ENCODE data around the gene CSF1R. TPM values are rescaled to one million over a fixed set of nuclear protein-coding genes. Genes with fewer than 3 reads are reported as not detected.

The CSF1R gene
- polyA plus RNA-seq, 1 donor from 2014 or later = not detected

- TF ChIP-seq TAF1 (IDR thresholded peaks at IDR 0.05; ENCODE audit: low read depth) = no peak
- no peak for TF ChIP-seq MXI1 (conservative IDR thresholded peaks at IDR 0.05; ENCODE audit: poor library complexity, severe bottlenecking)
Measured at GRCh38 chr5:150044329-150044681, 42.0 kb downstream of the CSF1R start (continued).

GRCh38 chr5:150043657-150044328 lies 42.6 kb downstream of the CSF1R start:
- TF ChIP-seq EP300 (conservative IDR thresholded peaks at IDR 0.05; ENCODE audit: poor library complexity, severe bottlenecking) = no peak
- TF ChIP-seq MXI1 (conservative IDR thresholded peaks at IDR 0.05; ENCODE audit: poor library complexity, severe bottlenecking) = no peak
- TF ChIP-seq SMC3 (conservative IDR thresholded peaks at IDR 0.05; ENCODE audit: poor library complexity) = no peak
- TF ChIP-seq TAF1 (IDR thresholded peaks at IDR 0.05; ENCODE audit: low read depth) = no peak
- TF ChIP-seq EZH2 (IDR thresholded peaks at IDR 0.05; ENCODE audit: borderline replicate concordance, insufficient read depth, low read length, poor library complexity, severe bottlenecking) = no peak
- TF ChIP-seq RAD21 (conservative IDR thresholded peaks at IDR 0.05) = no peak
- no peak for TF ChIP-seq REST (IDR thresholded peaks at IDR 0.05; ENCODE audit: borderline replicate concordance)
- TF ChIP-seq POLR2AphosphoS5 (IDR thresholded peaks at IDR 0.05) = no peak
- TF ChIP-seq CTCF (IDR thresholded peaks at IDR 0.05; ENCODE audit: poor library complexity, severe bottlenecking) = no peak
- Histone ChIP-seq H3K4me2 (ENCODE audit: low read length) (no peak overlapping the region), H3K27me3 (ENCODE audit: insufficient read depth, low read depth, low read length) (no peaks in the 10 kb centered on the region), H3K27ac (ENCODE audit: low read length) (no peak overlapping the region), H2AFZ (ENCODE audit: low read depth, low read length) (no peak overlapping the region), H3K4me3 (ENCODE audit: low read length) (no peak overlapping the region), H3F3A (ENCODE audit: insufficient read depth, low read length, poor library complexity, severe bottlenecking) (no peaks in the 10 kb centered on the region), H4K20me1 (ENCODE audit: insufficient read depth) (no peaks in the 10 kb centered on the region), H3K9me2 (ENCODE audit: insufficient read depth, low read length) (no peaks in the 10 kb centered on the region), H3K9ac (ENCODE audit: low read length) (no peak overlapping the region), H3K79me2 (replicated peaks; ENCODE audit: insufficient read depth, low read length) (no peaks in the 10 kb centered on the region), H3K36me3 (ENCODE audit: insufficient read depth, low read length) (peaks cover 17% of the 10 kb centered on the region), H3K9me3 (ENCODE audit: low read length) (no peaks in the 10 kb centered on the region)

- H3K79me2 ChIP-seq (replicated peaks; ENCODE audit: insufficient read depth, low read length) = no peaks in the 10 kb centered on the region
- no peaks in the 10 kb centered on the region for H3K9me3 ChIP-seq (ENCODE audit: low read length)
- H3K4me3 ChIP-seq (ENCODE audit: low read length) = no peak overlapping the region
- H3K9ac ChIP-seq (ENCODE audit: low read length) = no peak overlapping the region
- TF ChIP-seq POLR2AphosphoS5 (IDR thresholded peaks at IDR 0.05) (no peak), EZH2 (IDR thresholded peaks at IDR 0.05; ENCODE audit: borderline replicate concordance, insufficient read depth, low read length, poor library complexity, severe bottlenecking) (no peak), RAD21 (conservative IDR thresholded peaks at IDR 0.05) (no peak), TAF1 (IDR thresholded peaks at IDR 0.05; ENCODE audit: low read depth) (no peak), EP300 (conservative IDR thresholded peaks at IDR 0.05; ENCODE audit: poor library complexity, severe bottlenecking) (no peak)
- no peak overlapping the region for H3K4me2 ChIP-seq (ENCODE audit: low read length)
- no peaks in the 10 kb centered on the region for H3K9me2 ChIP-seq (ENCODE audit: insufficient read depth, low read length)
- no peaks in the 10 kb centered on the region for H4K20me1 ChIP-seq (ENCODE audit: insufficient read depth)
- H3K36me3 ChIP-seq (ENCODE audit: insufficient read depth, low read length) = peaks cover 20% of the 10 kb centered on the region
- no peaks in the 10 kb centered on the region for H3F3A ChIP-seq (ENCODE audit: insufficient read depth, low read length, poor library complexity, severe bottlenecking)
- H3K27me3 ChIP-seq (ENCODE audit: insufficient read depth, low read depth, low read length) = no peaks in the 10 kb centered on the region
- no peak overlapping the region for H2AFZ ChIP-seq (ENCODE audit: low read depth, low read length)
- no peak overlapping the region for H3K27ac ChIP-seq (ENCODE audit: low read length)
Measured at GRCh38 chr5:150042459-150042858, 43.9 kb downstream of the CSF1R start.

Measured in neural cell (in vitro differentiated cells).